Right lobe of liver (tissue), 6 donors: ENCODE data around the gene UBE2O. TPM values are rescaled to one million over a fixed set of nuclear protein-coding genes. Genes with fewer than 3 reads are reported as not detected.

ENCODE experiments used
- ATAC-seq, 4 donors: fragments of 200-7000 bp; cut with Tn5 transposase; one replicate each; pipeline ENCODE4 v1.9.1; 2020; ENCODE audit warnings: mild to moderate bottlenecking in 4 of 4, moderate library complexity in 4 of 4
- DNase-seq, 3 donors: peaks; one replicate each; pipeline ENCODE4 v3.0.0-alpha.2; 2020
- H3K27ac ChIP-seq, 3 donors: fragments of 200-600 bp; one replicate each; pipeline ENCODE4 v1.8.0; 2022
- H3K27me3 ChIP-seq, 2 donors: fragments of 200-600 bp; one replicate each; pipeline ENCODE4 v1.8.0; 2022
- H3K36me3 ChIP-seq, 4 donors: fragments of 200-600 bp; sonication (generic) in 1 of 4; one replicate each; pipeline versions ENCODE4 v1.5.1 to v1.8.0; 2017 to 2022; ENCODE audit warnings: control low read depth in 1 of 4
- H3K4me1 ChIP-seq, 4 donors: fragments of 200-600 bp; sonication (generic) in 1 of 4; one replicate each; pipeline versions ENCODE4 v1.5.1 to v1.8.0; 2017 to 2022; ENCODE audit warnings: control low read depth in 1 of 4
- H3K4me3 ChIP-seq, 3 donors: fragments of 200-600 bp; one replicate each; pipeline ENCODE4 v1.8.0; 2022
- H3K9me3 ChIP-seq, 4 donors: fragments of 200-600 bp; sonication (generic) in 1 of 4; one replicate each; pipeline versions ENCODE4 v1.5.1 to v1.8.0; 2017 to 2022; ENCODE audit warnings: control low read depth in 1 of 4
- CTCF ChIP-seq, 4 donors: fragments of 200-600 bp in 3 of 4; fragments of 450-650 bp in 1 of 4; IDR thresholded peaks; one replicate each; pipeline versions ENCODE4 v1.5.1 to v1.8.0; 2016 to 2022; ENCODE audit warnings: antibody characterized with exemption in 4 of 4, mild to moderate bottlenecking in 2 of 4
- POLR2A ChIP-seq: fragments of 450-650 bp; IDR thresholded peaks from one replicate; pipeline ENCODE4 v1.6.1; 2017; ENCODE audit warnings: antibody characterized with exemption, mild to moderate bottlenecking
- WGBS: methylation state at CpG from one replicate; pipeline ENCODE4 v1.1.6; 2018; ENCODE audit warnings: low coverage, low lambda C conversion rate; ENCODE audit not compliant: insufficient coverage; ENCODE audit errors: missing lambda C conversion rate; 5-methylcytosine and 5-hydroxymethylcytosine counted together
- intact Hi-C, 2 donors: fragments of 100-400 bp; cut with DNase I; formaldehyde crosslinking; loops; one replicate each; pipeline versions ENCODE4 v1.11.2 to v1.14.1; 2022
- total RNA-seq, 6 experiments: library from RNA; depleted of rRNA in 2 of 6; stranded (reverse); fragments of >200 nt in 2 of 6; fragmentation: NEBNext Ultra II Directional in 3 of 6; extraction: Animal tissue kit (Norgen Biotek cat#: 25700) in 3 of 6; gene quantifications; one replicate each; pipeline versions ENCODE4 v1.1.0 to v1.2.4, GENCODE V29; 2016 to 2023
- donor health status: DM: no; HTN: yes; CAD: no.
- donor health status: DM: no; HTN: no; CAD: no.
- donor health status: DM: no; HTN: no; CAD: no.
- donor health status: DM: no; HTN: yes; CAD: no.
- donor health status: DM: no; HTN: yes; CAD: no.

UBE2O gene
- total RNA-seq, 6 experiments from 2014 or later = 10.0 to 12.9 (median 12.0) TPM

GRCh38 chr17:76492123-76492988, 39.4 kb upstream of the UBE2O start:
- Histone ChIP-seq H3K27me3 (no peaks in the 10 kb centered on the region), H3K27ac (peak overlapping the region; percentile 26 to 87 (median 60)), H3K36me3 (no peaks in the 10 kb centered on the region), H3K4me3 (no peak overlapping the region), H3K9me3 (no peaks in the 10 kb centered on the region), H3K4me1 (no peaks in the 10 kb centered on the region)
- 57% methylated on average over 5 of the region's 11 CpGs for WGBS
- intact Hi-C loops = no loop called here
- TF ChIP-seq CTCF (IDR thresholded peaks at IDR 0.05) (no peak), POLR2A (no peak)
- DNase-seq = peak in 1 of 3 donors; percentile 34
- peak; percentile 8 to 32 (median 24) for ATAC-seq

DNA sequence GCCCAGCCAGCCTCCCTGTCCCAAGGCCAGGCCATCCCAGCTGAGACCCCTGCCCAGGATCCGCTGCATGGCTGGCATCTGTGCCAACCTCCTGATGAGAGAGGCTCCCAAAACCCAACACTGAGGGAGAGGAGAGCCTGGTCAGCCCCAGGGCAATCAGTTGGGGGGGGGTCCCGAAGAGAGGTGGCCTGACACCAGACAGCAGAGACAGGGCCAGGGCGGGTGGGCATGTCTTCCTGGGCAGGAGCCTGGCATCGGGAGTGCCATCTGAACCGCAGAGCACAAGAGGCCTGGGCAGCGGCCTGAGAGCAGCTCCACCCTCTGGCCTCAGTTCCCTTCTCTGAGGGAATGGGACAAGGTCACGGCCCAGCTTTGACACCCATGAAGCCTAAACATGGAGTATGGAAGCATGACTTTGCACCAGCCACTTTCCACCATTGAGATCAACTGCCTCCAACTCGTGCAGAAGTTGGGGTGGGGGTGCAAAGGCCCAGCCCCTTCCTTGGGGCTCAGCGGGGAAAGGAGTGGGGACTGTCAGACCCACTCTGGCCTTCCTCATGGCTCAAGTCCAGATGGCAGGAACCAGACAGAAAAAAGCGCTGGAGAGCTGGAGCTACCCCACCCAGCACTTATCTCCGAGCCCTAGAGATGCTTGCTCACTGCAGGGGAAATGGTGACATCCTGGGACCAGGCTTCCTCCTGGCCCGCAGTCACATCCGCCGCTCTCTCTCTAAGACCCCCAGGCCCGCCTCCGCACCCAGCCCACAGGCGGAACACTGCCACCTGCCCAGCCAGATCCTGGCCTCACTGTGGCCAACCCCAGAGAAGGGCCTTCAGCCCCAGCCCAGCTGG, 38.5 kb upstream of the UBE2O start:
- DNase-seq (no peak), ATAC-seq (peak; percentile 8 to 30 (median 25))
- H3K27ac ChIP-seq = peak overlapping the region; percentile 26 to 87 (median 60)

GRCh38 chr17:76490112-76490710, 37.3 kb upstream of the UBE2O start:
- TF ChIP-seq CTCF (IDR thresholded peaks at IDR 0.05) (no peak), POLR2A (no peak)
- no peaks in the 10 kb centered on the region for H3K36me3 ChIP-seq
- DNase-seq = no peak
- H3K9me3 ChIP-seq = no peaks in the 10 kb centered on the region
- no CpG with 5 or more reads among the region's 10 CpGs for WGBS
- intact Hi-C loops = no loop called here
- no peak overlapping the region for H3K4me3 ChIP-seq
- no peaks in the 10 kb centered on the region for H3K4me1 ChIP-seq
- no peak overlapping the region for H3K27ac ChIP-seq
- H3K27me3 ChIP-seq = no peaks in the 10 kb centered on the region
- no peak for ATAC-seq

More for the DNA sequence above, 38.5 kb upstream of the UBE2O start:
- no peaks in the 10 kb centered on the region for H3K27me3 ChIP-seq
- no peaks in the 10 kb centered on the region for H3K9me3 ChIP-seq
- TF ChIP-seq CTCF (IDR thresholded peaks at IDR 0.05) (no peak), POLR2A (no peak)
- H3K4me3 ChIP-seq = no peak overlapping the region
- no peaks in the 10 kb centered on the region for H3K4me1 ChIP-seq
- intact Hi-C loops = no loop called here
- 0% methylated on average over 1 of the region's 17 CpGs for WGBS
- H3K36me3 ChIP-seq = no peaks in the 10 kb centered on the region

DNA sequence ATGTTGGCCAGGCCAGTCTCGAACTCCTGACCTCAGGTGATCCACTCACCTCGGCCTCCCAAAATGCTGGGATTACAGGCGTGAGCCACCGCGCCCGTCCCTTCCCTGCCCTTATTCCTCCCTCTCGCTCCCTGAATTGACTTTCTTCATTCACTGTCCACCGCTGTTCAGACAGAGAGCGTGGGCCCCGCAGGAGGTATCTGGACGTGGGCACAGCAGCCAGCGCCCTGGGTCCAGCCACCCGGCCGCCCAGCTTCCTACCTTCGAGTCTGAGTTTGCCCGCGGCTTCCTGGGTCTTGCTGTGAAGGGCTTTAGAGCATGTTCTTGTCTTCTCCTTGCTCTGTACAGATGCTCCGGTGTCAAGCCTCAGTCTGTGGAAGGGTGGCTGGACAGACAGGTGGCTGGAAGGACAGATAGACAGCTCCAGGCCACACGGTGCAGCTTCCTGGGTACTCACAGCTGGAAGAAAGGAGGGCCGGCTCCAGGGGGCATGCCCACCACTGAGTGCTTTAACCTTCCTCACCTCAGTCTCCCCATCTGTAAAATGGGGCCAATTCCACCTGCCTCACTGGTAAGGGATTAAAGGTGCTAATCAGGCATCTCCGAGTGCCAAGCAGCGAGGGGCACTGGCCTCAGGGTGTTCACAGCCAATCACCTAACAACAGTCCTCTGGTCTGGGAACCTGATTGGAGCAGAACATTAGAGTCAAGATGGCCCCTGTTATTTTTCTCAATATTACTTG, 34.7 kb upstream of the UBE2O start:
- ATAC-seq (no peak), DNase-seq (no peak)
- Histone ChIP-seq H3K27me3 (no peaks in the 10 kb centered on the region), H3K4me3 (no peak overlapping the region), H3K27ac (no peak overlapping the region), H3K36me3 (no peaks in the 10 kb centered on the region), H3K9me3 (no peaks in the 10 kb centered on the region), H3K4me1 (no peaks in the 10 kb centered on the region)
- intact Hi-C loops = no loop called here
- 93% methylated on average over 16 of the region's 22 CpGs for WGBS
- TF ChIP-seq CTCF (IDR thresholded peaks at IDR 0.05) (no peak), POLR2A (no peak)
